ENCODE data around the gene C19orf25. TPM values are rescaled to one million over a fixed set of nuclear protein-coding genes. Genes with fewer than 3 reads are reported as not detected.

The C19orf25 gene
- total and polyA plus RNA-seq, 9 of the 15 experiments (the other 6 are each of a cell fraction or from before 2014, with no cell fraction given) = 0.79 to 96.0 (median 36.1) TPM

GRCh38 chr19:1527650-1528309 is 48.8 kb upstream of the C19orf25 start:
- ChIA-PET CTCF (ENCODE audit: low intra/inter-chr PET ratio) (no interaction called here), POLR2A (interaction anchor here (0.7 kb wide), 1 partner anchor 63 kb away, joined by 3 read pairs; no protein-coding TSS in a partner anchor)
- Histone ChIP-seq H4K20me1 (replicated peaks; ENCODE audit: control insufficient read depth, insufficient read depth, low read length) (peaks cover 10% of the 10 kb centered on the region), H3K4me3 (no peak overlapping the region), H3K36me3 (ENCODE audit: control insufficient read depth, insufficient read depth, low read length) (no peaks in the 10 kb centered on the region), H2AFZ (ENCODE audit: low read depth, low read length) (no peak overlapping the region), H3K4me2 (ENCODE audit: insufficient read depth, low read length) (no peak overlapping the region), H3K9ac (ENCODE audit: insufficient read depth in 1 of 2, low read depth in 2 of 2, low read length in 2 of 2) (no peak overlapping the region), H3K9me1 (ENCODE audit: control insufficient read depth, insufficient read depth, low read length) (no peaks in the 10 kb centered on the region), H3K9me3 (replicated peaks; ENCODE audit: control insufficient read depth, insufficient read depth, low read depth, low read length) (no peaks in the 10 kb centered on the region), H3K4me1 (replicated peaks in 1 of 2; ENCODE audit: control insufficient read depth in 2 of 2, insufficient read depth in 2 of 2, low read length in 2 of 2) (peaks cover 3 to 45% of the 10 kb centered on the region in 2 experiments; a peak in 3 of 5 replicates), H3K79me2 (ENCODE audit: control insufficient read depth, insufficient read depth, low read length) (no peaks in the 10 kb centered on the region), H3K27ac (ENCODE audit: extremely low read depth, low read depth, low read length) (no peak overlapping the region), H3K27me3 (ENCODE audit: control insufficient read depth in 2 of 2, insufficient read depth in 2 of 2, low read length in 2 of 2) (peaks cover 20 to 44% of the 10 kb centered on the region in 2 experiments; a peak in 4 of 5 replicates)
- in situ Hi-C loops (cut with MboI) = no loop called here
- ATAC-seq (peak; percentile 45; the same call in 2 of the 3 replicates), DNase-seq (ENCODE audit: extremely low read depth in 1 of 4, low spot score in 3 of 4) (no peak), FAIRE-seq (no peak)
- BruUV-seq (replicated peaks) = no TSS peak
- WGBS (ENCODE audit: insufficient coverage, low coverage, missing lambda C conversion rate) = 31% methylated on average over 27 of the region's 27 CpGs
- intact Hi-C loops (cut with micrococcal nuclease) = no loop called here
- TF ChIP-seq, protein P1, sequence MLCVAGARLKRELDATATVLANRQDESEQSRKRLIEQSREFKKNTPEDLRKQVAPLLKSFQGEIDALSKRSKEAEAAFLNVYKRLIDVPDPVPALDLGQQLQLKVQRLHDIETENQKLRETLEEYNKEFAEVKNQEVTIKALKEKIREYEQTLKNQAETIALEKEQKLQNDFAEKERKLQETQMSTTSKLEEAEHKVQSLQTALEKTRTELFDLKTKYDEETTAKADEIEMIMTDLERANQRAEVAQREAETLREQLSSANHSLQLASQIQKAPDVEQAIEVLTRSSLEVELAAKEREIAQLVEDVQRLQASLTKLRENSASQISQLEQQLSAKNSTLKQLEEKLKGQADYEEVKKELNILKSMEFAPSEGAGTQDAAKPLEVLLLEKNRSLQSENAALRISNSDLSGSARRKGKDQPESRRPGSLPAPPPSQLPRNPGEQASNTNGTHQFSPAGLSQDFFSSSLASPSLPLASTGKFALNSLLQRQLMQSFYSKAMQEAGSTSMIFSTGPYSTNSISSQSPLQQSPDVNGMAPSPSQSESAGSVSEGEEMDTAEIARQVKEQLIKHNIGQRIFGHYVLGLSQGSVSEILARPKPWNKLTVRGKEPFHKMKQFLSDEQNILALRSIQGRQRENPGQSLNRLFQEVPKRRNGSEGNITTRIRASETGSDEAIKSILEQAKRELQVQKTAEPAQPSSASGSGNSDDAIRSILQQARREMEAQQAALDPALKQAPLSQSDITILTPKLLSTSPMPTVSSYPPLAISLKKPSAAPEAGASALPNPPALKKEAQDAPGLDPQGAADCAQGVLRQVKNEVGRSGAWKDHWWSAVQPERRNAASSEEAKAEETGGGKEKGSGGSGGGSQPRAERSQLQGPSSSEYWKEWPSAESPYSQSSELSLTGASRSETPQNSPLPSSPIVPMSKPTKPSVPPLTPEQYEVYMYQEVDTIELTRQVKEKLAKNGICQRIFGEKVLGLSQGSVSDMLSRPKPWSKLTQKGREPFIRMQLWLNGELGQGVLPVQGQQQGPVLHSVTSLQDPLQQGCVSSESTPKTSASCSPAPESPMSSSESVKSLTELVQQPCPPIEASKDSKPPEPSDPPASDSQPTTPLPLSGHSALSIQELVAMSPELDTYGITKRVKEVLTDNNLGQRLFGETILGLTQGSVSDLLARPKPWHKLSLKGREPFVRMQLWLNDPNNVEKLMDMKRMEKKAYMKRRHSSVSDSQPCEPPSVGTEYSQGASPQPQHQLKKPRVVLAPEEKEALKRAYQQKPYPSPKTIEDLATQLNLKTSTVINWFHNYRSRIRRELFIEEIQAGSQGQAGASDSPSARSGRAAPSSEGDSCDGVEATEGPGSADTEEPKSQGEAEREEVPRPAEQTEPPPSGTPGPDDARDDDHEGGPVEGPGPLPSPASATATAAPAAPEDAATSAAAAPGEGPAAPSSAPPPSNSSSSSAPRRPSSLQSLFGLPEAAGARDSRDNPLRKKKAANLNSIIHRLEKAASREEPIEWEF (CRISPR knock-in tag; IDR thresholded peaks at IDR 0.05) = no peak
- no peak for TF ChIP-seq MCM7 (IDR thresholded peaks at IDR 0.05)
- TF ChIP-seq YBX1 (IDR thresholded peaks at IDR 0.05) = no peak
- TF ChIP-seq HSF4 (CRISPR knock-in tag; IDR thresholded peaks at IDR 0.05; ENCODE audit: borderline replicate concordance) = no peak
- no peak for TF ChIP-seq WHSC1 (IDR thresholded peaks at IDR 0.05; ENCODE audit: low read length)
- no peak for TF ChIP-seq FOXP1 (CRISPR knock-in tag; IDR thresholded peaks at IDR 0.05)
- TF ChIP-seq, protein P2, sequence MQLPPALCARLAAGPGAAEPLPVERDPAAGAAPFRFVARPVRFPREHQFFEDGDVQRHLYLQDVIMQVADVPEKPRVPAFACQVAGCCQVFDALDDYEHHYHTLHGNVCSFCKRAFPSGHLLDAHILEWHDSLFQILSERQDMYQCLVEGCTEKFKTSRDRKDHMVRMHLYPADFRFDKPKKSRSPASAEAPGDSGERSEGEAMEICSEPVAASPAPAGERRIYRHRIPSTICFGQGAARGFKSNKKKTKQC (CRISPR knock-in tag; IDR thresholded peaks at IDR 0.05) = no peak
- TF ChIP-seq ZNF77 (CRISPR knock-in tag; IDR thresholded peaks at IDR 0.05) = no peak
- no peak for TF ChIP-seq POLR3A (IDR thresholded peaks at IDR 0.05; ENCODE audit: borderline replicate concordance, extremely low read depth, insufficient read depth, insufficient read length)
- no peak for TF ChIP-seq KHSRP (IDR thresholded peaks at IDR 0.05)

All from K562 (cell line).